GM13976 (cell line): Measurements from ENCODE around the gene TIPARP.
A peak's percentile ranks its signal among the peaks of the same experiment; 100 is the strongest.

Source experiments
- DNase-seq: peaks from one replicate; pipeline ENCODE4 v3.0.0; 2012; ENCODE audit warnings: low spot score
- CTCF ChIP-seq: IDR thresholded peaks from 2 replicates; pipeline ENCODE4 v1.5.1; 2012; ENCODE audit warnings: borderline replicate concordance, mild to moderate bottlenecking; ENCODE audit not compliant: insufficient read depth; ENCODE audit errors: extremely low read depth, missing control alignments, control extremely low read depth
- in situ Hi-C: fragments of 300-500 bp; cut with MboI; formaldehyde crosslinking; loops from one replicate; pipeline ENCODE4 v1.12.0; 2022; ENCODE audit warnings: low sequenced_read_pairs, mixed read lengths, inconsistent platforms; ENCODE audit not compliant: unreplicated experiment

The TIPARP gene

GRCh38 chr3:156638271-156638670 is 36.1 kb upstream of the TIPARP start:
- in situ Hi-C loops: no loop called here
- DNase-seq: no peak
- no peak for TF ChIP-seq CTCF

- no peak for DNase-seq
- in situ Hi-C loops: no loop called here
- no peak for TF ChIP-seq CTCF
Observed at GRCh38 chr3:156639414-156640023, 34.9 kb upstream of the TIPARP start.

- TF ChIP-seq CTCF: no peak
- DNase-seq: no peak
- in situ Hi-C loops: no loop called here
Observed at GRCh38 chr3:156641618-156641975, 32.8 kb upstream of the TIPARP start.

GRCh38 chr3:156642750-156643728 is 31.4 kb upstream of the TIPARP start:
- TF ChIP-seq CTCF: no peak
- in situ Hi-C loops: no loop called here
- DNase-seq: no peak

GRCh38 chr3:156643729-156644389 is 30.5 kb upstream of the TIPARP start:
- in situ Hi-C loops: no loop called here
- DNase-seq: peak; percentile 29
- no peak for TF ChIP-seq CTCF

- TF ChIP-seq CTCF: no peak
- in situ Hi-C loops: no loop called here
- no peak for DNase-seq
Observed at GRCh38 chr3:156644958-156645357, 29.4 kb upstream of the TIPARP start.
